Cardiac fibroblast (primary cell): ENCODE data around the gene RFNG.

Experiments used
- DNase-seq, 2 donors: peaks; one replicate each; pipeline versions ENCODE4 v3.0.0 to v3.0.0-alpha.2; 2010; ENCODE audit warnings: low read depth in 2 of 2
- H3K4me3 ChIP-seq, 2 donors: replicated peaks in 1 of 2; 1 replicate in 1 of 2; 2 replicates in 1 of 2; pipeline ENCODE4 v1.5.1; 2011; ENCODE audit warnings: low read depth in 2 of 2, low read length in 2 of 2, mild to moderate bottlenecking in 2 of 2, moderate library complexity in 1 of 2
- CTCF ChIP-seq: IDR thresholded peaks from one replicate; pipeline ENCODE4 v1.5.1; 2011; ENCODE audit warnings: low read depth, mild to moderate bottlenecking, low read length, inconsistent platforms

The RFNG gene

GRCh38 chr17:82028246-82028645 is 23.4 kb downstream of the RFNG start:
- no peak overlapping the region for H3K4me3 ChIP-seq
- DNase-seq = no peak
- TF ChIP-seq CTCF = no peak

- no peak for DNase-seq
- no peak overlapping the region for H3K4me3 ChIP-seq
- no peak for TF ChIP-seq CTCF
Observed at GRCh38 chr17:82025401-82026107, 26.1 kb downstream of the RFNG start.

DNA sequence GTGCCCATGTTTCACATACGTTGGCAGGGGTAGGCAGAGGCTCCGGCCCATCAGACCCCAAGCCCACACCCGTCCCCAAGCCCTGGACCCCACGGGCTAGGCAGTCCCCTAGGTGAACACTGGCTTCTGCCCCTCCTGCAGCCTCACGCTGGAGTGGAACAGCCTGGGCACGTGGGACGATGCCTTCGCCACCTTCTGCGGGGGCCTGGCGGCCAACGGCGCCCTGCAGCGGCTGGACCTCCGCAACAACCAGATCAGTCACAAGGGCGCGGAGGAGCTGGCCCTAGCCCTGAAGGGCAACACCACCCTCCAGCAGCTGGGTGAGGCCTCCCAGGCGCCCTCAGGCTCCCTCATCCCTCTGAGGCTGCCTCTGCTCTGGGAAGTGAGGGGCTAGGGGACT is 26.8 kb downstream of the RFNG start:
- no peak for TF ChIP-seq CTCF
- DNase-seq = no peak
- no peak overlapping the region for H3K4me3 ChIP-seq

DNA sequence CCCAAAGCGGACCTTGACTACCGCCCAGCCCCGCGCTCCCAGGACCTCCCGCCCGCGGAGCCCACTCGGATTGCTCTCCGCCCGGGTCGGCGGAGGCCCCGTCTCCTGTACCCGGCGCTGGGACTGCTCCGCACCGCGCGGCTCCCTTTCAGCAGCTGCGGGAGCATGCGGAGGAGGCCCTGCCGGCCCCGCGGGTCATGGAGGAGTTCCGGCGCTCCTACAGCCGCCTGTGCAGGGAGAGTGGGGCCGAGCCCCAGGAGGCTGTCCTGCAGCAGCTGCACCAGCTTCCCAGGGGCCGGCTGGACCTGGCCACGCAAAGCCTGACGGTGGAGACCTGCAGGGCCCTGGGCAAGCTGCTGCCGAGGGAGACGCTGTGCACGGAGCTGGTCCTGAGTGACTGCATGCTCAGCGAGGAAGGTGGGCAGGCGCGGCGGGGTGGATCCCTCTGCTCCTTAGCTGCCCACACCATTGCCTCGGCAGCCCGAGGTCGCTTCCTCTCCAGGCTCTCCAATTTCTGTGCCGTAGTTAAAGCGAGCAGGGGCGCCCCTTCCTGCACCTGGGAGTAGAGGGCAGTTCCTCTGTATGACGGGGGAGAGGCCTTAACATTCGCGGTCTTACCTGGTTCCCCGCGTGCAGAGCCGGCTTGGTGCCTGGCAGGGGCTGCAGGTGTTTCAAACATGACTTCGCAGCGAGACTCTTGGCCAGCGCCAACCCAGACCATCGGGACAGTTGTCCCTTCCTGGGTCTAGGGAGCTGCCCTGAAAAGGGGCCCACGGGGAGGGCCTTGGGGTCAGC is 28.0 kb downstream of the RFNG start:
- DNase-seq = peak in 1 of 2 donors; percentile 24
- peak overlapping the region; percentile 55 to 71 for H3K4me3 ChIP-seq
- no peak for TF ChIP-seq CTCF

DNA sequence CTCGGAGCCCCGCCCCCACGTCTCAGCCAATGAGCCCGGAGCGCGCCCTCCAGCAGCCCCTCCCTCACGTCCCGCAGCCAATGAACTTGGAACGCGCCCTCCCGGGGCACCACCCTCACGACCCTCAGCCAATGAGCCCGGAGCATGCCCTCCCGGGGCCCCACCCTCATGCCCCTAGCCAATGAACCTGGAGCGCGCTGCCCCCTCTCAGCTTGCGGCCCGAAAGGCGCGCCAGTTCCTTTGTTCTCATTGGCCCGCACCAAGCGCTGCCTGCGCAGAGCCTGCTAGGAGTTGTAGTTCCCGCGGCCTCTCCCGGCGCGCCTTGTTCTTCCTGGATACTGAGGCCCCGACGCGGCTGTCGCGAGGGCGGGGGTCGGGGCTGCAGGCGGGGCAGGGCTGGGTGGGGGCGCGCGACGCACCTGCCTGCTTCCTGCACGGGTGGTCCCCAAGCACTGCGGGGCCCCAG is 28.6 kb downstream of the RFNG start, which contains the start of gene LRRC45:
Gene LRRC45 (plus strand): TSS at position 325 of the 466 bp plus-strand sequence. CDS start 339 bp downstream, outside the sequence.
- no peak for TF ChIP-seq CTCF
- peak; percentile 100 for DNase-seq
- peak within 1 kb of the TSS; percentile 73 to 94 for H3K4me3 ChIP-seq

- H3K4me3 ChIP-seq = peak within 1 kb of the TSS; percentile 73 to 94
- no peak for DNase-seq
- no peak for TF ChIP-seq CTCF
Observed at GRCh38 chr17:82022310-82022980, 29.2 kb downstream of the RFNG start, which contains the start of gene CENPX. Gene CENPX, minus strand, starts transcription at chr17:82022878. Its CDS starts 17 bp downstream, at chr17:82022861.
